Upper lobe of right lung (tissue), 1 donor: ENCODE measurements around the gene FDX2. TPM values are rescaled to one million over a fixed set of nuclear protein-coding genes. Genes with fewer than 3 reads are reported as not detected.

ENCODE experiments used
- ATAC-seq: fragments of 200-7000 bp; cut with Tn5 transposase; one replicate; pipeline ENCODE4 v1.9.1; 2020; ENCODE audit warnings: mild to moderate bottlenecking, moderate library complexity
- DNase-seq: peaks from one replicate; pipeline ENCODE4 v3.0.0-alpha.2; 2020
- H3K27ac ChIP-seq: fragments of 200-600 bp; one replicate; pipeline ENCODE4 v1.8.0; 2022
- H3K27me3 ChIP-seq: fragments of 200-600 bp; one replicate; pipeline ENCODE4 v1.8.0; 2022; ENCODE audit warnings: mild to moderate bottlenecking
- H3K36me3 ChIP-seq: fragments of 200-600 bp; one replicate; pipeline ENCODE4 v1.8.0; 2022
- H3K4me1 ChIP-seq: fragments of 200-600 bp; one replicate; pipeline ENCODE4 v1.8.0; 2022
- H3K4me3 ChIP-seq: fragments of 200-600 bp; one replicate; pipeline ENCODE4 v1.8.0; 2022; ENCODE audit warnings: mild to moderate bottlenecking
- H3K9me3 ChIP-seq: fragments of 200-600 bp; one replicate; pipeline ENCODE4 v1.8.0; 2022
- intact Hi-C: fragments of 100-400 bp; cut with DNase I; formaldehyde crosslinking; loops from one replicate; pipeline ENCODE4 v1.11.0; 2022
- total RNA-seq: library from RNA; stranded (reverse); fragmentation: NEBNext Ultra II Directional; extraction: Animal tissue kit (Norgen Biotek cat#: 25700); gene quantifications from one replicate; pipeline ENCODE4 v1.2.1, GENCODE V29; 2021
- TF ChIP-seq, protein P1 (sequence below): fragments of 200-600 bp; IDR thresholded peaks from one replicate; pipeline ENCODE4 v1.8.0; 2022; ENCODE audit warnings: antibody characterized with exemption
- donor health status: DM: no; HTN: yes; CAD: no; lungs with severe emphysema.

FDX2 gene
- total RNA-seq, 1 donor from 2014 or later, result 19.2 TPM

GRCh38 chr19:10317045-10317856 is 1.4 kb upstream of the FDX2 start:
- Histone ChIP-seq H3K4me1 (peaks cover 8% of the 10 kb centered on the region), H3K36me3 (peaks cover 47% of the 10 kb centered on the region), H3K27ac (no peak overlapping the region), H3K9me3 (no peaks in the 10 kb centered on the region), H3K27me3 (no peaks in the 10 kb centered on the region), H3K4me3 (no peak overlapping the region)
- intact Hi-C loops, result no loop called here
- TF ChIP-seq, protein P1, sequence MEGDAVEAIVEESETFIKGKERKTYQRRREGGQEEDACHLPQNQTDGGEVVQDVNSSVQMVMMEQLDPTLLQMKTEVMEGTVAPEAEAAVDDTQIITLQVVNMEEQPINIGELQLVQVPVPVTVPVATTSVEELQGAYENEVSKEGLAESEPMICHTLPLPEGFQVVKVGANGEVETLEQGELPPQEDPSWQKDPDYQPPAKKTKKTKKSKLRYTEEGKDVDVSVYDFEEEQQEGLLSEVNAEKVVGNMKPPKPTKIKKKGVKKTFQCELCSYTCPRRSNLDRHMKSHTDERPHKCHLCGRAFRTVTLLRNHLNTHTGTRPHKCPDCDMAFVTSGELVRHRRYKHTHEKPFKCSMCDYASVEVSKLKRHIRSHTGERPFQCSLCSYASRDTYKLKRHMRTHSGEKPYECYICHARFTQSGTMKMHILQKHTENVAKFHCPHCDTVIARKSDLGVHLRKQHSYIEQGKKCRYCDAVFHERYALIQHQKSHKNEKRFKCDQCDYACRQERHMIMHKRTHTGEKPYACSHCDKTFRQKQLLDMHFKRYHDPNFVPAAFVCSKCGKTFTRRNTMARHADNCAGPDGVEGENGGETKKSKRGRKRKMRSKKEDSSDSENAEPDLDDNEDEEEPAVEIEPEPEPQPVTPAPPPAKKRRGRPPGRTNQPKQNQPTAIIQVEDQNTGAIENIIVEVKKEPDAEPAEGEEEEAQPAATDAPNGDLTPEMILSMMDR, result no peak
- no peak for DNase-seq
- ATAC-seq, result no peak

- Histone ChIP-seq H3K36me3 (peaks cover 39% of the 10 kb centered on the region), H3K4me1 (peaks cover 8% of the 10 kb centered on the region), H3K27me3 (no peaks in the 10 kb centered on the region), H3K9me3 (no peaks in the 10 kb centered on the region), H3K27ac (peak overlapping the region; percentile 58), H3K4me3 (peak overlapping the region; percentile 87)
- intact Hi-C loops, result no loop called here
- TF ChIP-seq, protein P1, result no peak
- ATAC-seq (no peak), DNase-seq (no peak)
These were observed 622 bp upstream of the FDX2 start for GRCh38 chr19:10316229-10317044.

DNA sequence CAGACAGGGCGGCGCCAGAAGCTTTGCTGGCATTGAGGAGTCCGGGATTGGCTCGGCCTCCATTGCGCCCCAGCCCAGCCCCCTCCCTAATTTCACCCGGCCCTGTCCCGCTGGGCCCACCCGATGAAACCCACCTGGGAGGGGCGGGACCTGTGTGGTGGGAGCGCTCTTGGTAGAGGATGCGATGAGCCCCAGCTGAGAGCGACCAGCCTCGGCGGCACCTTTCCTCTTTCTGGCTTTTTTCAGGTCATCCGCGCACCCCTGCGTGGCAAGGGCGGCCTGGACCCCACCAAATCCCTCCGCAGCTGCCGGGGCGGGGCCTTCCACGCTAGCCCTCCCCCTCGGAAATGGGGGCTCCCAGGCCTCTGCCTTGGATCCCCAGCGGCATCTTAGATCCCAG is 6.4 kb downstream of the FDX2 start, which contains the start of gene ZGLP1:
Gene ZGLP1 (minus strand): TSS at position 393 of the 400 bp plus-strand sequence.
- no peaks in the 10 kb centered on the region for H3K36me3 ChIP-seq
- H3K4me1 ChIP-seq, result no peaks in the 10 kb centered on the region
- no peak within 1 kb of the TSS for H3K4me3 ChIP-seq
- H3K27ac ChIP-seq, result no peak within 1 kb of the TSS
- H3K27me3 ChIP-seq, result no peaks in the 10 kb centered on the region
- intact Hi-C loops, result no loop called here
- DNase-seq (no peak), ATAC-seq (no peak)
- no peaks in the 10 kb centered on the region for H3K9me3 ChIP-seq
- TF ChIP-seq, protein P1, result no peak

- Histone ChIP-seq H3K4me3 (no peak overlapping the region), H3K27me3 (no peaks in the 10 kb centered on the region), H3K4me1 (no peaks in the 10 kb centered on the region), H3K9me3 (no peaks in the 10 kb centered on the region), H3K27ac (no peak overlapping the region), H3K36me3 (no peaks in the 10 kb centered on the region)
- ATAC-seq (no peak), DNase-seq (no peak)
- TF ChIP-seq, protein P1, result no peak
- intact Hi-C loops, result no loop called here
These were observed 9.5 kb downstream of the FDX2 start for GRCh38 chr19:10306327-10306726.

GRCh38 chr19:10305139-10305806 is 10.5 kb downstream of the FDX2 start:
- intact Hi-C loops, result no loop called here
- no peaks in the 10 kb centered on the region for H3K27me3 ChIP-seq
- ATAC-seq (peak; percentile 90), DNase-seq (peak; percentile 82)
- H3K27ac ChIP-seq, result no peak overlapping the region
- TF ChIP-seq, protein P1, result no peak
- H3K36me3 ChIP-seq, result no peaks in the 10 kb centered on the region
- H3K4me1 ChIP-seq, result no peaks in the 10 kb centered on the region
- H3K4me3 ChIP-seq, result no peak overlapping the region
- no peaks in the 10 kb centered on the region for H3K9me3 ChIP-seq
